ENCODE measurements around the gene KLF1.

KLF1 gene

GRCh38 chr19:12884627-12884925 is 2.4 kb downstream of the KLF1 start:
- no peak for DNase-seq (ENCODE audit: low read depth)
- no peak overlapping the region for H3K4me3 ChIP-seq (replicated peaks; ENCODE audit: low read depth, low read length)
- TF ChIP-seq, protein P1, sequence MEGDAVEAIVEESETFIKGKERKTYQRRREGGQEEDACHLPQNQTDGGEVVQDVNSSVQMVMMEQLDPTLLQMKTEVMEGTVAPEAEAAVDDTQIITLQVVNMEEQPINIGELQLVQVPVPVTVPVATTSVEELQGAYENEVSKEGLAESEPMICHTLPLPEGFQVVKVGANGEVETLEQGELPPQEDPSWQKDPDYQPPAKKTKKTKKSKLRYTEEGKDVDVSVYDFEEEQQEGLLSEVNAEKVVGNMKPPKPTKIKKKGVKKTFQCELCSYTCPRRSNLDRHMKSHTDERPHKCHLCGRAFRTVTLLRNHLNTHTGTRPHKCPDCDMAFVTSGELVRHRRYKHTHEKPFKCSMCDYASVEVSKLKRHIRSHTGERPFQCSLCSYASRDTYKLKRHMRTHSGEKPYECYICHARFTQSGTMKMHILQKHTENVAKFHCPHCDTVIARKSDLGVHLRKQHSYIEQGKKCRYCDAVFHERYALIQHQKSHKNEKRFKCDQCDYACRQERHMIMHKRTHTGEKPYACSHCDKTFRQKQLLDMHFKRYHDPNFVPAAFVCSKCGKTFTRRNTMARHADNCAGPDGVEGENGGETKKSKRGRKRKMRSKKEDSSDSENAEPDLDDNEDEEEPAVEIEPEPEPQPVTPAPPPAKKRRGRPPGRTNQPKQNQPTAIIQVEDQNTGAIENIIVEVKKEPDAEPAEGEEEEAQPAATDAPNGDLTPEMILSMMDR (IDR thresholded peaks at IDR 0.05; ENCODE audit: low read length, missing control alignments): no peak

- no peak overlapping the region for H3K4me3 ChIP-seq (replicated peaks; ENCODE audit: low read depth, low read length)
- TF ChIP-seq, protein P1 (IDR thresholded peaks at IDR 0.05; ENCODE audit: low read length, missing control alignments): no peak
- no peak for DNase-seq (ENCODE audit: low read depth)
Measured at GRCh38 chr19:12884202-12884601, 2.8 kb downstream of the KLF1 start.

DNA sequence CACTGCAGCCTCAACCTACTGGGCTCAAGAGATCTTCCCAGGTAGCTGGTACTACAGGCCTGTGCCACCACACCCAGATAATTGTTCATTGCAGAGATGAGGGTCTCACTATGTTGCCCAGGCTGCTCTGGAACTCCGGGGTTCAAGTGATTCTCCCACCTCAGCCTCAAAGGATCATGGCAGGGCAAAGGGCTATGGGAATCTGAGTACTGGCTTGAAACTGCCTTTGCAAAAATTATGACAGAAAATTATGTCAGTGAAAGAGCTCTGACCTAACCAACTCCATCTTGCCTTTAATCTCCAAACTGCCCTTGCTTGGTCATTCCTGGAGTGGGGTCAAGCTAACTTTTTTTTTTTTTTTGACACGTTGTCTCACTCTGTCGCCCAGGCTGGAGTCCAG is 4.4 kb downstream of the KLF1 start:
- DNase-seq (ENCODE audit: low read depth): no peak
- no peak overlapping the region for H3K4me3 ChIP-seq (replicated peaks; ENCODE audit: low read depth, low read length)
- TF ChIP-seq, protein P1 (IDR thresholded peaks at IDR 0.05; ENCODE audit: low read length, missing control alignments): no peak

GRCh38 chr19:12881172-12881808 is 5.7 kb downstream of the KLF1 start, which contains the start of gene DNASE2:
DNASE2 (minus strand) TSS chr19:12881449; CDS start chr19:12881375, 74 bp downstream.
- TF ChIP-seq, protein P1 (IDR thresholded peaks at IDR 0.05; ENCODE audit: low read length, missing control alignments): no peak
- DNase-seq (ENCODE audit: low read depth): peak; percentile 94
- peak within 1 kb of the TSS; percentile 86 for H3K4me3 ChIP-seq (replicated peaks; ENCODE audit: low read depth, low read length)

DNA sequence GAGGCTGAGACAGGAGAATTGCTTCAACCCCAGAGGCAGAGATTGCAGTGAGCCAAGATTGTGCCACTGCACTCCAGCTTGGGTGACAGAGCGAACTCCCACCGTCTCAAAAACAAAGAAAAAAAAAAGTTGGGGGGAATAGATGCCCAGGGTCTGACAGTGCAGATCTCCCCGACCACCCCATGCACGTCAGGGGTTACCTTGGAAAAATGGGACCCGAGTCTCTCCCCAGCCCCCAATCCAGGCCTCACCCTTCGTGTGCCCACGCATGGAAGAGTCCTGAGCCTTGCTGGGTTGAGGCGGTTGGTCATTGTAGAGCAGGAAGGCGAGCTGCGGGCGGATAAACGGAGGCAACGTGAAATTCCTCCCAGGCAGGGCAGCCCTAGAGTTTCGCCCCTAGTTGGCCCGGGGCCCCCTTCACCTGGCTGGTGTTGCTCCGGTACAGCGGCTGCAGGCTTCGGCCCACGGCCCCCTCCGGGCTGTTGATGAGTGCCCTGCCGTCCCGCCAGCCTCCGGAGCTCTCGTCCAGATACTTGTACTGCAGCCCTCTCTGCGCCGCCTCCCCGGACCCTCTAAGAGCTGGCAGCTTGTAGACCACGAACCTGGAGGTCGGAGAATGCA is 6.3 kb downstream of the KLF1 start:
- peak; percentile 26 for DNase-seq (ENCODE audit: low read depth)
- peak overlapping the region; percentile 86 for H3K4me3 ChIP-seq (replicated peaks; ENCODE audit: low read depth, low read length)
- TF ChIP-seq, protein P1 (IDR thresholded peaks at IDR 0.05; ENCODE audit: low read length, missing control alignments): no peak

DNA sequence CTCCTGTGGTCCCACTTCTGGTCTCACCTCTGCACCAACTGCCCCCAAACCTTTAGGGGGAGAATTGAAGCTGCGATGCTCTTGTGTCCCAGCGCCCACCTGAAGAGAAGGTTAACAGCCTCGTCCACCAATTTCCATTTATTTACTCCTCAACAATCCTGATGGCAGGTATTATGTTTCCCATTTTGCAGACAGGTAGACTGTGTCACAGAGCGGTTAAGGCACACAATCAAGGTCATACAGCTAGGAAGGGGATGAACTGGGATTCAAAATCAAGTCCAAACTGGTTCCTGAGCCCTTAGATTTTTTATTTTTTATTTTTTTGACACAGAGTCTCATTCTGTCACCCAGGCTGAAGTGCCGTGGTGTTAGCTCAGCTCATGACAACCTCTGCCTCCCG is 11.9 kb downstream of the KLF1 start:
- no peak for DNase-seq (ENCODE audit: low read depth)
- TF ChIP-seq, protein P1 (IDR thresholded peaks at IDR 0.05; ENCODE audit: low read length, missing control alignments): no peak
- no peak overlapping the region for H3K4me3 ChIP-seq (replicated peaks; ENCODE audit: low read depth, low read length)
